Measurements from ENCODE around the gene LDLRAD4. TPM values are rescaled to one million over a fixed set of nuclear protein-coding genes. Genes with fewer than 3 reads are reported as not detected.

Gene LDLRAD4
- total and polyA plus RNA-seq, 8 donors = 2.0 to 47.9 (median 9.0) TPM

GRCh38 chr18:13311193-13311592 is 92.6 kb downstream of the LDLRAD4 start:
- no peaks in the 10 kb centered on the region for H3K27me3 ChIP-seq
- no peaks in the 10 kb centered on the region for H3K36me3 ChIP-seq
- intact Hi-C loops (cut with DNase I; ENCODE audit: low total_unique reads) = no loop called here
- no peak for TF ChIP-seq POLR2AphosphoS5 (IDR thresholded peaks at IDR 0.05)
- no peak for TF ChIP-seq CTCF (IDR thresholded peaks at IDR 0.05)
- no peak for TF ChIP-seq EP300 (IDR thresholded peaks at IDR 0.05)
- no peak for TF ChIP-seq POLR2A (IDR thresholded peaks at IDR 0.05)
- H3K4me1 ChIP-seq = no peaks in the 10 kb centered on the region
- H3K4me3 ChIP-seq = no peak overlapping the region
- WGBS, 5 donors = 90 to 100% (median 95%) methylated on average over 4 to 10 of the region's 10 CpGs
- DNase-seq = no peak
- no peak overlapping the region for H3K27ac ChIP-seq
- H3K9me3 ChIP-seq = peaks cover 4 to 13% (median 6%) of the 10 kb centered on the region in 4 donors

GRCh38 chr18:13312515-13312914 is 94.0 kb downstream of the LDLRAD4 start:
- intact Hi-C loops (cut with DNase I; ENCODE audit: low total_unique reads) = no loop called here
- no peaks in the 10 kb centered on the region for H3K36me3 ChIP-seq

GRCh38 chr18:13313006-13313686 is 94.6 kb downstream of the LDLRAD4 start:
- no peaks in the 10 kb centered on the region for H3K36me3 ChIP-seq
- H3K4me1 ChIP-seq = peaks cover 0 to 2% (median 0%) of the 10 kb centered on the region in 4 donors
- no peak overlapping the region for H3K27ac ChIP-seq
- intact Hi-C loops (cut with DNase I; ENCODE audit: low total_unique reads) = no loop called here
- peak in 1 of 2 donors; percentile 58 for DNase-seq
- TF ChIP-seq EP300 (IDR thresholded peaks at IDR 0.05) (no peak), POLR2AphosphoS5 (IDR thresholded peaks at IDR 0.05) (no peak), POLR2A (IDR thresholded peaks at IDR 0.05) (no peak), CTCF (IDR thresholded peaks at IDR 0.05) (no peak)
- 40 to 58% (median 52%) methylated on average over 19 of the region's 19 CpGs for WGBS, 5 donors
- H3K9me3 ChIP-seq = peaks cover 5 to 20% (median 7%) of the 10 kb centered on the region in 4 donors
- H3K27me3 ChIP-seq = no peaks in the 10 kb centered on the region
- no peak overlapping the region for H3K4me3 ChIP-seq

More at GRCh38 chr18:13312515-13312914, 94.0 kb downstream of the LDLRAD4 start:
- Histone ChIP-seq H3K27me3 (no peaks in the 10 kb centered on the region), H3K9me3 (peaks cover 5 to 20% (median 7%) of the 10 kb centered on the region in 4 donors), H3K4me3 (no peak overlapping the region), H3K4me1 (no peaks in the 10 kb centered on the region), H3K27ac (no peak overlapping the region)
- WGBS, 5 donors = 94 to 100% (median 98%) methylated on average over 4 of the region's 4 CpGs
- TF ChIP-seq EP300 (IDR thresholded peaks at IDR 0.05) (no peak), POLR2AphosphoS5 (IDR thresholded peaks at IDR 0.05) (no peak), POLR2A (IDR thresholded peaks at IDR 0.05) (no peak), CTCF (IDR thresholded peaks at IDR 0.05) (no peak)
- no peak for DNase-seq

GRCh38 chr18:13315000-13315399 is 96.4 kb downstream of the LDLRAD4 start:
- intact Hi-C loops (cut with DNase I; ENCODE audit: low total_unique reads) = no loop called here
- H3K4me3 ChIP-seq = no peak overlapping the region
- no peaks in the 10 kb centered on the region for H3K27me3 ChIP-seq
- TF ChIP-seq EP300 (IDR thresholded peaks at IDR 0.05) (no peak), CTCF (IDR thresholded peaks at IDR 0.05) (no peak), POLR2A (IDR thresholded peaks at IDR 0.05) (no peak), POLR2AphosphoS5 (IDR thresholded peaks at IDR 0.05) (no peak)
- 85 to 94% (median 91%) methylated on average over 2 of the region's 2 CpGs for WGBS, 5 donors
- no peak overlapping the region for H3K27ac ChIP-seq
- peaks cover 0 to 14% (median 0%) of the 10 kb centered on the region in 4 donors for H3K4me1 ChIP-seq
- no peak for DNase-seq
- H3K36me3 ChIP-seq = no peaks in the 10 kb centered on the region
- H3K9me3 ChIP-seq = peaks cover 5 to 20% (median 7%) of the 10 kb centered on the region in 4 donors

Measured in stomach (tissue), 9 donors.